ENCODE data around the gene ENOX1. TPM values are rescaled to one million over a fixed set of nuclear protein-coding genes. Genes with fewer than 3 reads are reported as not detected.

The ENOX1 gene
- total and polyA plus RNA-seq, 2 of the 8 experiments (the other 6 are each of a cell fraction or from before 2014, with no cell fraction given) = 0.23 to 0.37 TPM

DNA sequence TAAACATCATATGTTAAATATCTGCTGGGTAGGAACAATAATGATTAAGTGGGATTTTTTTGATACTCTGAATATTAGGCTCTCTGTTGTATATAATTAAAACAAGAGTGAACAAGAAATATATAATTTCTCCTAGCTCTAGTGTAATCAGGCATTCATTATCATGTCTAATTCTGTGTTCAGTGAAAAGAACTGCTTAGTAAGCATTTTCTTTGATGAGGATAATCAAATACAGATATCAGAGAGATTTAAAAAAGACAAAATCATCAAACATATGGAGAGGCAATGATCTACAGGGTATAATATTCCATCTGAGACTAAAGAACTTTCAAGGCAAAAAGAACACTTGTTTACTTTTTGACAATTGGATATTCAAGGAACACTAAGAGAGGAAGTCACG lies 522.3 kb downstream of the ENOX1 start:
- H3K27me3 ChIP-seq (replicated peaks in 1 of 4; ENCODE audit: control insufficient read depth in 3 of 4, extremely low read depth in 1 of 4, insufficient read depth in 3 of 4, low read length in 3 of 4) = no peaks in the 10 kb centered on the region
- H3K23ac ChIP-seq (ENCODE audit: insufficient read length) = no peak overlapping the region
- no peak overlapping the region for H2BK120ac ChIP-seq (replicated peaks; ENCODE audit: low read depth, low read length)
- no peak overlapping the region for H4K91ac ChIP-seq (replicated peaks; ENCODE audit: insufficient read length, low read length)
- POLR2A ChIA-PET (ENCODE audit: partially characterized antibody) = no interaction called here
- H4K20me1 ChIP-seq (replicated peaks in 1 of 2; ENCODE audit: control insufficient read depth in 1 of 2, insufficient read depth in 2 of 2, low read length in 2 of 2) = no peaks in the 10 kb centered on the region
- H3K79me1 ChIP-seq (ENCODE audit: low read depth, low read length) = no peaks in the 10 kb centered on the region
- no peak overlapping the region for H3K27ac ChIP-seq (ENCODE audit: low read depth, low read length)
- no peaks in the 10 kb centered on the region for H3K9me3 ChIP-seq (ENCODE audit: insufficient read depth in 2 of 2, low read depth in 1 of 2, low read length in 1 of 2)
- TF ChIP-seq, protein P1, sequence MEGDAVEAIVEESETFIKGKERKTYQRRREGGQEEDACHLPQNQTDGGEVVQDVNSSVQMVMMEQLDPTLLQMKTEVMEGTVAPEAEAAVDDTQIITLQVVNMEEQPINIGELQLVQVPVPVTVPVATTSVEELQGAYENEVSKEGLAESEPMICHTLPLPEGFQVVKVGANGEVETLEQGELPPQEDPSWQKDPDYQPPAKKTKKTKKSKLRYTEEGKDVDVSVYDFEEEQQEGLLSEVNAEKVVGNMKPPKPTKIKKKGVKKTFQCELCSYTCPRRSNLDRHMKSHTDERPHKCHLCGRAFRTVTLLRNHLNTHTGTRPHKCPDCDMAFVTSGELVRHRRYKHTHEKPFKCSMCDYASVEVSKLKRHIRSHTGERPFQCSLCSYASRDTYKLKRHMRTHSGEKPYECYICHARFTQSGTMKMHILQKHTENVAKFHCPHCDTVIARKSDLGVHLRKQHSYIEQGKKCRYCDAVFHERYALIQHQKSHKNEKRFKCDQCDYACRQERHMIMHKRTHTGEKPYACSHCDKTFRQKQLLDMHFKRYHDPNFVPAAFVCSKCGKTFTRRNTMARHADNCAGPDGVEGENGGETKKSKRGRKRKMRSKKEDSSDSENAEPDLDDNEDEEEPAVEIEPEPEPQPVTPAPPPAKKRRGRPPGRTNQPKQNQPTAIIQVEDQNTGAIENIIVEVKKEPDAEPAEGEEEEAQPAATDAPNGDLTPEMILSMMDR (IDR thresholded peaks at IDR 0.05; ENCODE audit: control extremely low read depth in 1 of 3, insufficient read depth in 1 of 3, low read depth in 1 of 3, low read length in 3 of 3) = no peak
- TF ChIP-seq TAF7 (optimal IDR thresholded peaks at IDR 0.05; ENCODE audit: borderline replicate concordance, low read depth, low read length) = no peak
- TF ChIP-seq MAFK (IDR thresholded peaks at IDR 0.05; ENCODE audit: low read depth, low read length) = peak; percentile 88
- no peak for TF ChIP-seq JUN (IDR thresholded peaks at IDR 0.05; ENCODE audit: low read depth, low read length)
- TF ChIP-seq, protein P2, sequence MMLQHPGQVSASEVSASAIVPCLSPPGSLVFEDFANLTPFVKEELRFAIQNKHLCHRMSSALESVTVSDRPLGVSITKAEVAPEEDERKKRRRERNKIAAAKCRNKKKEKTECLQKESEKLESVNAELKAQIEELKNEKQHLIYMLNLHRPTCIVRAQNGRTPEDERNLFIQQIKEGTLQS (IDR thresholded peaks at IDR 0.05; ENCODE audit: insufficient read depth, low read depth, low read length) = no peak
- TF ChIP-seq SP4 (IDR thresholded peaks at IDR 0.05; ENCODE audit: low read length) = no peak
- H2BK20ac ChIP-seq (ENCODE audit: low read length) = no peak overlapping the region
- H3K36me3 ChIP-seq (ENCODE audit: control insufficient read depth in 2 of 4, insufficient read depth in 4 of 4, low read length in 3 of 4) = no peaks in the 10 kb centered on the region
- no peak overlapping the region for H3K4ac ChIP-seq (replicated peaks; ENCODE audit: insufficient read length, low read depth, low read length)
- no peak overlapping the region for H2BK15ac ChIP-seq (ENCODE audit: low read length)
- H3K4me1 ChIP-seq (replicated peaks in 1 of 4; ENCODE audit: control insufficient read depth in 3 of 4, insufficient read depth in 4 of 4, low read length in 3 of 4) = peaks cover 0 to 3% (median 0%) of the 10 kb centered on the region in 4 experiments; a peak in 1 of 7 replicates
- H4K5ac ChIP-seq (ENCODE audit: insufficient read length, low read depth, low read length) = no peak overlapping the region
- no peaks in the 10 kb centered on the region for H3K23me2 ChIP-seq (ENCODE audit: low read depth, low read length)
- no peak overlapping the region for H2BK5ac ChIP-seq (ENCODE audit: low read depth, low read length)
- no peak overlapping the region for H4K8ac ChIP-seq (ENCODE audit: extremely low read depth, insufficient read depth, low read length)
- CTCF ChIA-PET (ENCODE audit: partially characterized antibody) = interaction anchor here (0.9 to 1.5 kb wide), 2 partner anchors 9 to 16 kb away, joined by 3 to 4 read pairs; no protein-coding TSS in a partner anchor
- H3K4me2 ChIP-seq (ENCODE audit: insufficient read depth in 1 of 2, low read depth in 2 of 2, low read length in 2 of 2) = no peak overlapping the region
- no peak overlapping the region for H2BK12ac ChIP-seq (ENCODE audit: low read depth, low read length)
- WGBS, 2 experiments (ENCODE audit: extremely low coverage in 1 of 2, insufficient coverage in 1 of 2, insufficient read length in 1 of 2, insufficient replicate concordance in 2 of 2, low coverage in 1 of 2, low lambda C conversion rate in 2 of 2, missing lambda C conversion rate in 1 of 2) = 93% methylated on average over 1 of the region's 1 CpG; no CpG with 5 or more reads in 1 of the 2 experiments
- FAIRE-seq (no peak), DNase-seq (ENCODE audit: low read depth in 1 of 2, low spot score in 2 of 2) (no peak)
- H3K56ac ChIP-seq (replicated peaks; ENCODE audit: insufficient read length, low read depth, low read length) = no peak overlapping the region
- no peaks in the 10 kb centered on the region for H3K79me2 ChIP-seq (ENCODE audit: control insufficient read depth in 1 of 2, insufficient read depth in 2 of 2, low read length in 2 of 2)
- H2AFZ ChIP-seq (ENCODE audit: low read length) = no peak overlapping the region; the same call in 1 of the 2 replicates
- no peak overlapping the region for H2AK5ac ChIP-seq (ENCODE audit: low read depth, low read length)
- H3K9ac ChIP-seq (replicated peaks in 1 of 4; ENCODE audit: extremely low read depth in 1 of 4, low read depth in 3 of 4, low read length in 3 of 4) = no peak overlapping the region
- no peak overlapping the region for H3K14ac ChIP-seq (ENCODE audit: insufficient read length)
- H3K18ac ChIP-seq (ENCODE audit: extremely low read depth, low read length) = no peak overlapping the region
- H3K4me3 ChIP-seq (ENCODE audit: extremely low read depth in 1 of 4, insufficient read depth in 2 of 4, low read depth in 3 of 4, low read length in 4 of 4) = no peak overlapping the region

All from H1 (cell line).